Ishikawa (cell line): ENCODE results near the gene PER1.

Experiments
- CEBPB ChIP-seq: IDR thresholded peaks from 2 replicates; pipeline ENCODE4 v1.6.1; 2012
- CREB1 ChIP-seq: IDR thresholded peaks from 2 replicates; pipeline ENCODE4 v1.6.1; 2012; ENCODE audit warnings: low read depth
- EGR1 ChIP-seq: IDR thresholded peaks from 2 replicates; pipeline ENCODE4 v1.6.1; 2012
- EP300 ChIP-seq: IDR thresholded peaks from 2 replicates; pipeline ENCODE4 v1.6.1; 2012; ENCODE audit warnings: borderline replicate concordance
- FOXM1 ChIP-seq: IDR thresholded peaks from 2 replicates; pipeline ENCODE4 v1.6.1; 2012; ENCODE audit warnings: low read depth, borderline replicate concordance
- MAX ChIP-seq: IDR thresholded peaks from 2 replicates; pipeline ENCODE4 v1.6.1; 2012
- NFIC ChIP-seq: IDR thresholded peaks from 2 replicates; pipeline ENCODE4 v1.6.1; 2012
- RAD21 ChIP-seq: IDR thresholded peaks from 2 replicates; pipeline ENCODE4 v1.6.1; 2012; ENCODE audit warnings: low read depth
- REST ChIP-seq: IDR thresholded peaks from 2 replicates; pipeline ENCODE4 v1.6.1; 2012; ENCODE audit warnings: low read depth, mild to moderate bottlenecking
- TAF1 ChIP-seq: IDR thresholded peaks from 2 replicates; pipeline ENCODE4 v1.6.1; 2012; ENCODE audit warnings: low read depth, mild to moderate bottlenecking
- TCF12 ChIP-seq: IDR thresholded peaks from 2 replicates; pipeline ENCODE4 v1.6.1; 2012; ENCODE audit warnings: low read depth
- TEAD4 ChIP-seq: IDR thresholded peaks from 2 replicates; pipeline ENCODE4 v1.6.1; 2012
- USF1 ChIP-seq: IDR thresholded peaks from 2 replicates; pipeline ENCODE4 v1.6.1; 2012
- YY1 ChIP-seq: IDR thresholded peaks from 2 replicates; pipeline ENCODE4 v1.6.1; 2012; ENCODE audit warnings: low read depth
- ZBTB7A ChIP-seq: IDR thresholded peaks from 2 replicates; pipeline ENCODE4 v1.6.1; 2012; ENCODE audit warnings: low read depth

The PER1 gene

GRCh38 chr17:8119581-8120519 lies 32.4 kb downstream of the PER1 start:
- TF ChIP-seq CEBPB = peak; percentile 62; the same call in 1 of the 2 replicates
- TF ChIP-seq RAD21 = no peak
- 0 out of 2 replicates have a peak, but pooled peaks have one; percentile 6 for TF ChIP-seq USF1
- TF ChIP-seq TAF1 = no peak
- TF ChIP-seq MAX = peak; percentile 46; the same call in 1 of the 2 replicates
- TF ChIP-seq REST = no peak
- TF ChIP-seq EGR1 = no peak
- peak; percentile 34; the same call in 1 of the 2 replicates for TF ChIP-seq FOXM1
- TF ChIP-seq YY1 = no peak
- peak; percentile 95 for TF ChIP-seq TEAD4
- TF ChIP-seq ZBTB7A = no peak
- TF ChIP-seq CREB1 = 0 out of 2 replicates have a peak, but pooled peaks have one; percentile 24
- TF ChIP-seq EP300 = no peak; the same call in 1 of the 2 replicates
- TF ChIP-seq TCF12 = peak; percentile 24; the same call in 1 of the 2 replicates
- TF ChIP-seq NFIC = peak; percentile 10; the same call in 1 of the 2 replicates

- TF ChIP-seq EP300 (no peak), TEAD4 (peak; percentile 87), TCF12 (no peak), EGR1 (no peak), CREB1 (no peak), NFIC (peak; percentile 12; the same call in 1 of the 2 replicates), USF1 (no peak), REST (no peak), CEBPB (0 out of 2 replicates have a peak, but pooled peaks have one; percentile 43), TAF1 (peak; percentile 44; the same call in 1 of the 2 replicates), MAX (peak; percentile 30), ZBTB7A (no peak), RAD21 (peak; percentile 53; the same call in 1 of the 2 replicates), FOXM1 (no peak), YY1 (no peak)
Observed at GRCh38 chr17:8118769-8119580, 33.2 kb downstream of the PER1 start.

GRCh38 chr17:8117980-8118768 lies 34.0 kb downstream of the PER1 start, which contains the start of gene ALOXE3:
ALOXE3 (minus strand) TSS chr17:8118514; CDS start chr17:8117990, 524 bp downstream.
- peak; percentile 68 for TF ChIP-seq MAX
- no peak for TF ChIP-seq TCF12
- no peak for TF ChIP-seq EP300
- TF ChIP-seq TEAD4 = peak; percentile 59
- no peak for TF ChIP-seq EGR1
- TF ChIP-seq FOXM1 = no peak
- peak; percentile 73 for TF ChIP-seq USF1
